Panc1 (cell line): Measurements from ENCODE around the gene CLPTM1.

Source experiments
- CTCF ChIP-seq: fragments of 450-650 bp; IDR thresholded peaks from 2 replicates; pipeline ENCODE4 v1.5.1; 2017; ENCODE audit warnings: mild to moderate bottlenecking
- POLR2AphosphoS5 ChIP-seq: IDR thresholded peaks from 2 replicates; pipeline ENCODE4 v1.6.1; 2012; ENCODE audit warnings: mild to moderate bottlenecking, low read depth, low read length, moderate library complexity
- REST ChIP-seq, 2 experiments: IDR thresholded peaks; 2 replicates each; pipeline ENCODE4 v1.6.1; 2011 to 2012; ENCODE audit warnings: low read depth in 2 of 2, control low read depth in 1 of 2, low read length in 1 of 2, mild to moderate bottlenecking in 1 of 2, moderate library complexity in 1 of 2; ENCODE audit not compliant: insufficient read depth in 1 of 2
- SIN3A ChIP-seq: IDR thresholded peaks from 2 replicates; pipeline ENCODE4 v1.6.1; 2012; ENCODE audit warnings: low read depth, mild to moderate bottlenecking, low read length, moderate library complexity, borderline replicate concordance; ENCODE audit not compliant: insufficient read depth
- TCF7L2 ChIP-seq: IDR thresholded peaks from 2 replicates; pipeline ENCODE4 v1.6.1; 2011; ENCODE audit warnings: mild to moderate bottlenecking, low read depth, low read length, inconsistent platforms

- TF ChIP-seq CTCF = no peak
- no peak for TF ChIP-seq POLR2AphosphoS5
- TF ChIP-seq SIN3A = no peak
- no peak for TF ChIP-seq REST (IDR thresholded peaks at IDR 0.05; ENCODE audit: insufficient read depth in 1 of 2, low read depth in 2 of 2, low read length in 1 of 2)
- no peak for TF ChIP-seq TCF7L2
Observed at GRCh38 chr19:44984005-44984404, 28.8 kb downstream of the CLPTM1 start.
